ENCODE measurements around the gene DAAM2. TPM values are rescaled to one million over a fixed set of nuclear protein-coding genes. Genes with fewer than 3 reads are reported as not detected.

Gene DAAM2
- polyA plus RNA-seq, 3 donors = not detected

DNA sequence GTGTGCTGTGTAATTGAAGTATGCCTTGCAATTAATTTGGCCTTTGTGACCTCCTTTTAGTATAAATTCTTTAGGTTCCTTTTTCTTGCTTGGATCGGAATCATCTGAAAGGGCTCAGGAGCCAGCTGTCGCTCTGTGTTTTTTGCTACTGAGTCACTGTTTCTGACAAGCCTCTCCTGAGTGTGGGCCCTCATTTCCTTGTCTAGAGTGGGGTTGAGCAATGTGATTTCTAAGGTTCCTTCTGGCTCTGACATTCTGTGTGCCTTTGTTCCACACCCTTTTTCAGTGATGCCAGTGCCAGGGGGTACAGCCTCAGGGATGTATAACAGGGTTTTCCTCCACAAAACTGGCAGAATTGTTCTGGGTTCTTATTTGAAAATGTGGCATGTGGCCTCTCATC lies 26.5 kb downstream of the DAAM2 start:
- Mint-ChIP-seq H3K9me3 (no peaks in the 10 kb centered on the region), H3K27ac (peak overlapping the region in 2 of 7 donors; percentile 19 to 77), H3K27me3 (ENCODE audit: low read depth in 3 of 3) (peaks cover 0 to 3% (median 2%) of the 10 kb centered on the region in 3 donors), H3K36me3 (no peaks in the 10 kb centered on the region), H3K4me1 (peaks cover 12% of the 10 kb centered on the region), H3K4me3 (no peak overlapping the region)
- H2AFZ ChIP-seq (ENCODE audit: insufficient read depth, low read depth, low read length, poor library complexity, severe bottlenecking) = no peak overlapping the region
- no peaks in the 10 kb centered on the region for H3K9me3 ChIP-seq (replicated peaks in 1 of 2; ENCODE audit: control insufficient read depth in 1 of 2, insufficient read depth in 1 of 2, low read length in 2 of 2)
- no peak for DNase-seq
- no peaks in the 10 kb centered on the region for H3K27me3 ChIP-seq (ENCODE audit: control insufficient read depth in 2 of 2, insufficient read depth in 2 of 2, low read length in 2 of 2)
- intact Hi-C loops (cut with micrococcal nuclease) = no loop called here
- H3K4me2 ChIP-seq (replicated peaks; ENCODE audit: extremely low read depth, low read length, poor library complexity, severe bottlenecking) = no peak overlapping the region
- H3K79me2 ChIP-seq (ENCODE audit: insufficient read depth, low read length) = no peaks in the 10 kb centered on the region
- 0% methylated on average over 1 of the region's 2 CpGs for WGBS (ENCODE audit: insufficient coverage)
- no peaks in the 10 kb centered on the region for H4K20me1 ChIP-seq (ENCODE audit: insufficient read depth, low read length)
- no peak overlapping the region for H3K4me3 ChIP-seq (replicated peaks in 1 of 3; ENCODE audit: low read depth in 2 of 3, low read length in 3 of 3)
- H3K27ac ChIP-seq (ENCODE audit: low read depth in 1 of 2, low read length in 2 of 2) = no peak overlapping the region
- no peak for TF ChIP-seq CTCF (IDR thresholded peaks at IDR 0.05)
- H3K9ac ChIP-seq (ENCODE audit: insufficient read depth, low read length, poor library complexity, severe bottlenecking) = no peak overlapping the region
- no peaks in the 10 kb centered on the region for H3K36me3 ChIP-seq (replicated peaks in 1 of 2; ENCODE audit: control insufficient read depth in 1 of 2, insufficient read depth in 2 of 2, low read length in 2 of 2)
- H3K4me1 ChIP-seq (ENCODE audit: control insufficient read depth in 1 of 2, insufficient read depth in 2 of 2, low read length in 2 of 2) = peaks cover 5 to 10% of the 10 kb centered on the region in 2 donors

- Histone ChIP-seq H4K20me1 (ENCODE audit: insufficient read depth, low read length) (no peaks in the 10 kb centered on the region), H3K36me3 (replicated peaks in 1 of 2; ENCODE audit: control insufficient read depth in 1 of 2, insufficient read depth in 2 of 2, low read length in 2 of 2) (no peaks in the 10 kb centered on the region), H3K79me2 (ENCODE audit: insufficient read depth, low read length) (no peaks in the 10 kb centered on the region), H3K9me3 (replicated peaks in 1 of 2; ENCODE audit: control insufficient read depth in 1 of 2, insufficient read depth in 1 of 2, low read length in 2 of 2) (no peaks in the 10 kb centered on the region), H2AFZ (ENCODE audit: insufficient read depth, low read depth, low read length, poor library complexity, severe bottlenecking) (no peak overlapping the region), H3K4me2 (replicated peaks; ENCODE audit: extremely low read depth, low read length, poor library complexity, severe bottlenecking) (no peak overlapping the region), H3K4me1 (ENCODE audit: control insufficient read depth in 1 of 2, insufficient read depth in 2 of 2, low read length in 2 of 2) (peaks cover 5 to 10% of the 10 kb centered on the region in 2 donors), H3K9ac (ENCODE audit: insufficient read depth, low read length, poor library complexity, severe bottlenecking) (no peak overlapping the region), H3K4me3 (replicated peaks in 1 of 3; ENCODE audit: low read depth in 2 of 3, low read length in 3 of 3) (no peak overlapping the region), H3K27me3 (ENCODE audit: control insufficient read depth in 2 of 2, insufficient read depth in 2 of 2, low read length in 2 of 2) (no peaks in the 10 kb centered on the region), H3K27ac (ENCODE audit: low read depth in 1 of 2, low read length in 2 of 2) (no peak overlapping the region)
- H3K4me3 Mint-ChIP-seq = no peak overlapping the region
- H3K27me3 Mint-ChIP-seq (ENCODE audit: low read depth in 3 of 3) = peaks cover 0 to 2% (median 2%) of the 10 kb centered on the region in 3 donors
- H3K9me3 Mint-ChIP-seq = no peaks in the 10 kb centered on the region
- no peaks in the 10 kb centered on the region for H3K36me3 Mint-ChIP-seq
- no peak for TF ChIP-seq CTCF (IDR thresholded peaks at IDR 0.05)
- intact Hi-C loops (cut with micrococcal nuclease) = no loop called here
- peak overlapping the region in 1 of 7 donors; percentile 39 for H3K27ac Mint-ChIP-seq
- 100% methylated on average over 1 of the region's 1 CpG for WGBS (ENCODE audit: insufficient coverage)
- DNase-seq = no peak
- peaks cover 14% of the 10 kb centered on the region for H3K4me1 Mint-ChIP-seq
Measured at GRCh38 chr6:39819228-39819627, 27.1 kb downstream of the DAAM2 start.

All from CD14-positive monocyte (primary cell).